ENCODE measurements around the gene MAP3K8. TPM values are rescaled to one million over a fixed set of nuclear protein-coding genes. Genes with fewer than 3 reads are reported as not detected.
"Not testable (repeated sequence)": the region's sequence is repeated elsewhere in the genome, so short reads cannot be mapped to it uniquely, and the experiment has no call there.

The MAP3K8 gene
- total RNA-seq, 4 donors from 2014 or later: 3.2 to 5.3 (median 4.2) TPM

- H3K27ac ChIP-seq: peak overlapping the region; percentile 39 to 59 (median 54)
- TF ChIP-seq CTCF (IDR thresholded peaks at IDR 0.05 in 4 of 5, conservative IDR thresholded peaks at IDR 0.05 in 1 of 5) (no peak), POLR2A (IDR thresholded peaks at IDR 0.05) (no peak)
- intact Hi-C loops (cut with DNase I; ENCODE audit: low total_unique reads): no loop called here
Measured at GRCh38 chr10:30422981-30423654, 10.9 kb upstream of the MAP3K8 start.

GRCh38 chr10:30423655-30424275 lies 10.2 kb upstream of the MAP3K8 start:
- H3K4me3 ChIP-seq; H3K27me3 ChIP-seq; H3K9me3 ChIP-seq; intact Hi-C loops (cut with DNase I; ENCODE audit: low total_unique reads); in situ Hi-C loops (cut with MboI; ENCODE audit: low sequenced_read_pairs in 4 of 4); H3K36me3 ChIP-seq: not testable (repeated sequence)
- DNase-seq (peak in 1 of 2 donors; percentile 53), ATAC-seq (peak in 1 of 2 donors; percentile 35)
- peaks cover 9 to 15% of the 10 kb centered on the region in 2 donors for H3K4me1 ChIP-seq
- H3K27ac ChIP-seq: peak overlapping the region; percentile 39 to 59 (median 54)

More at GRCh38 chr10:30422981-30423654, 10.9 kb upstream of the MAP3K8 start:
- ATAC-seq (peak; percentile 58 to 75), DNase-seq (peak; percentile 40 to 46)
- in situ Hi-C loops (cut with MboI; ENCODE audit: low sequenced_read_pairs in 4 of 4): no loop called here
- Histone ChIP-seq H3K4me3 (no peak overlapping the region), H3K4me1 (peaks cover 9 to 15% of the 10 kb centered on the region in 2 donors), H3K36me3 (no peaks in the 10 kb centered on the region), H3K9me3 (no peaks in the 10 kb centered on the region), H3K27me3 (no peaks in the 10 kb centered on the region)

- Histone ChIP-seq H3K36me3 (no peaks in the 10 kb centered on the region), H3K9me3 (no peaks in the 10 kb centered on the region), H3K4me3 (no peak overlapping the region), H3K4me1 (peaks cover 10 to 15% of the 10 kb centered on the region in 2 donors), H3K27me3 (no peaks in the 10 kb centered on the region), H3K27ac (no peak overlapping the region)
- intact Hi-C loops (cut with DNase I; ENCODE audit: low total_unique reads): no loop called here
- DNase-seq (no peak), ATAC-seq (no peak)
- TF ChIP-seq POLR2A (IDR thresholded peaks at IDR 0.05): no peak
- TF ChIP-seq CTCF (IDR thresholded peaks at IDR 0.05 in 4 of 5, conservative IDR thresholded peaks at IDR 0.05 in 1 of 5): no peak
- in situ Hi-C loops (cut with MboI; ENCODE audit: low sequenced_read_pairs in 4 of 4): no loop called here
Measured at GRCh38 chr10:30425336-30426075, 8.5 kb upstream of the MAP3K8 start.

GRCh38 chr10:30430544-30431298 lies 3.3 kb upstream of the MAP3K8 start:
- ATAC-seq: no peak
- in situ Hi-C loops (cut with MboI; ENCODE audit: low sequenced_read_pairs in 4 of 4) (no loop called here), intact Hi-C loops (cut with DNase I; ENCODE audit: low total_unique reads) (loop anchor here (10.0 kb wide), 1 partner anchor 426 kb away; no protein-coding TSS in a partner anchor)
- Histone ChIP-seq H3K27me3 (no peaks in the 10 kb centered on the region), H3K27ac (peak overlapping the region; percentile 94 to 98 (median 97)), H3K4me1 (peaks cover 14 to 18% of the 10 kb centered on the region in 2 donors), H3K9me3 (no peaks in the 10 kb centered on the region), H3K36me3 (no peaks in the 10 kb centered on the region), H3K4me3 (peak overlapping the region in 1 of 4 donors; percentile 33)
- TF ChIP-seq CTCF (IDR thresholded peaks at IDR 0.05 in 4 of 5, conservative IDR thresholded peaks at IDR 0.05 in 1 of 5) (no peak), POLR2A (IDR thresholded peaks at IDR 0.05) (no peak)
- DNase-seq: no peak

All from gastrocnemius medialis (tissue), 4 donors.